A549 (cell line): ENCODE measurements around the gene ARSD.

ENCODE experiments used
- JUN ChIP-seq, 2 experiments: fragments of >200 bp; sonication (Bioruptor Twin); formaldehyde crosslinking; IDR thresholded peaks; 2 replicates in 1 of 2; 3 replicates in 1 of 2; pipeline ENCODE4 v1.6.1; 2016 to 2017
- JUNB ChIP-seq: fragments of >200 bp; sonication (Bioruptor Twin); formaldehyde crosslinking; IDR thresholded peaks from 2 replicates; pipeline ENCODE4 v1.6.1; 2016
- PHF8 ChIP-seq: fragments of 200-600 bp; sonication (generic); IDR thresholded peaks from 2 replicates; pipeline ENCODE4 v1.6.1; 2016; ENCODE audit warnings: low read depth, mild to moderate bottlenecking, antibody characterized with exemption, moderate library complexity, borderline replicate concordance
- POLR2A ChIP-seq: IDR thresholded peaks from 2 replicates; pipeline ENCODE4 v1.6.1; 2012; ENCODE audit warnings: mild to moderate bottlenecking, low read length
- ZNF302 ChIP-seq: fragments of 250-450 bp; sonication (Bioruptor Pico); IDR thresholded peaks from 2 replicates; pipeline ENCODE4 v1.9.0; 2021; ENCODE audit warnings: inconsistent platforms, mild to moderate bottlenecking, moderate library complexity

DNA sequence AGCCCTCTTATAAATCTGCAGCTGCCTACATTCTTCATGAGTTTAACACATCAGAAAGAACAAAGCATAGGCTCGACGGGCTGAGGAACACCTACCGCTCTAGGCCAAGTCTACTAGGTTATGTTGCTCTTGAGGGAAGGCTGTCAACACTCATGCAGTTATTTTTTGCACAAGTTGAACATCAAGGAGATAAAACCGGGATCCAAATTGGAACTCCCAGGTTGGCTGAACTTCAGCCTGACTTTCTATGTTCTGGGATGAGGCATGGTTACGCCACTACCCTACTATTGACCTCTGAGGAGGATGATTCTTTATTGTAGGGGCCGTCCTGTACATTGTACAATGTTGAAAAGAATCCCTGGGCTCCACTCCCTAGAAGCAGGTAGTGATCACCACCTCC, 39.9 kb upstream of the ARSD start:
- TF ChIP-seq JUNB (no peak), PHF8 (no peak), ZNF302 (CRISPR knock-in tag) (no peak), JUN (IDR thresholded peaks at IDR 0.05) (no peak), POLR2A (no peak)
